Transverse colon (tissue), 4 donors: Measurements from ENCODE around the gene IFNGR1.

Experiments
- CTCF ChIP-seq, 5 experiments: fragments of 200-600 bp in 3 of 5; fragments of 450-650 bp in 2 of 5; sonication (generic) in 3 of 5; IDR thresholded peaks; 1 replicate in 2 of 5; 2 replicates in 3 of 5; pipeline ENCODE4 v1.5.1; 2016 to 2017; ENCODE audit warnings: antibody characterized with exemption in 5 of 5, inconsistent platforms in 3 of 5, mild to moderate bottlenecking in 2 of 5, moderate library complexity in 1 of 5
- EP300 ChIP-seq: sonication (generic); formaldehyde crosslinking; IDR thresholded peaks from one replicate; pipeline ENCODE4 v1.6.1; 2017; ENCODE audit warnings: antibody characterized with exemption, low read depth
- POLR2A ChIP-seq: fragments of 450-650 bp; IDR thresholded peaks from one replicate; pipeline ENCODE4 v1.6.1; 2016; ENCODE audit warnings: antibody characterized with exemption, mild to moderate bottlenecking, moderate library complexity
- POLR2AphosphoS5 ChIP-seq, 3 donors: sonication (generic); formaldehyde crosslinking; IDR thresholded peaks; one replicate each; pipeline ENCODE4 v1.6.1; 2016; ENCODE audit warnings: antibody characterized with exemption in 3 of 3

- TF ChIP-seq CTCF (IDR thresholded peaks at IDR 0.05) (no peak), POLR2A (no peak), EP300 (no peak), POLR2AphosphoS5 (IDR thresholded peaks at IDR 0.05) (no peak)
These were observed 29.5 kb upstream of the IFNGR1 start for GRCh38 chr6:137248702-137249101.
